22Rv1 (cell line): Measurements from ENCODE around the gene EEIG2.

Source experiments
- CTCF ChIP-seq: fragments of 450-650 bp; IDR thresholded peaks from 2 replicates; pipeline ENCODE4 v1.5.1; 2017; ENCODE audit warnings: mild to moderate bottlenecking
- ZFX ChIP-seq: fragments of 450-650 bp; IDR thresholded peaks from 2 replicates; pipeline ENCODE4 v1.6.1; 2017; ENCODE audit warnings: antibody characterized with exemption, borderline replicate concordance

GRCh38 chr1:108512239-108513043 is 47.5 kb upstream of the EEIG2 start:
- peak; percentile 89 for TF ChIP-seq CTCF
- TF ChIP-seq ZFX = no peak
